ENCODE measurements around the gene MAP2K2.
A peak's percentile ranks its signal among the peaks of the same experiment; 100 is the strongest.
"Not testable (repeated sequence)": the region's sequence is repeated elsewhere in the genome, so short reads cannot be mapped to it uniquely, and the experiment has no call there.

The MAP2K2 gene

DNA sequence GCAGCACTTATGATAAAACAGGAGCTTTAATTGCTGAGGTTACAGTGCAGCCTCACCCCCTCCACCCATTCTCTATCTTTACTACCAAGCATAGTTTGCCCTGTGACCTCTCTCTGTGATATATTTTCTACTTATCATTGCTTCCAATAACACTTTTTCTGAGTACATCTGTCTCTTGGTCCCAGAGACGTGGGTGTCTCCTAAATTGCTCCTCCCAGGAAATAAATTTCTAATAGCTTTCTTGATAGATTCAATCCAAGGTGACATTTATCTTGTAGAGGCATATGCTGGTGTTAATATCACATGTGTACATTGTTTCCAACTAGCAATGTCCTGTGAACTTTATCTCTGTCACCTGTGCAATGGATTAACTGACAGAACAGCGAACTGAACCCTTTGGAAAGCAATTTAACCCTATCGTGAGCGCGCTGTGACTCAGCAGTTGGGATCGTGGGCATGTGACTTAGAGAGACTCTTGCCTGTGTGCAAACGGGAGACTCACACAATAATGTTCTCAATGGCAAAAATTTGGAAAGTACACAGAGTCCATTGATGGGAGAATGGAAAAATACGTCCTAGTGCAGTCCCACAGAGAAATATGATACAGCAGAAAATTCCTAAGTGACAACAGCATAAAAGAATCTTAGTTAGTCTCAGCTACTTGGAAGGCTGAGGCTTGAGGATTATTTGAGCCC is 7.0 kb upstream of the MAP2K2 start:
- ChIA-PET POLR2A (ENCODE audit: low non-redundant PET) (no interaction called here), CTCF (interaction anchor here (0.6 to 0.8 kb wide), 4 partner anchors 9 to 29 kb away, joined by 3 read pairs; no protein-coding TSS in a partner anchor)
- TF ChIP-seq, protein P1, sequence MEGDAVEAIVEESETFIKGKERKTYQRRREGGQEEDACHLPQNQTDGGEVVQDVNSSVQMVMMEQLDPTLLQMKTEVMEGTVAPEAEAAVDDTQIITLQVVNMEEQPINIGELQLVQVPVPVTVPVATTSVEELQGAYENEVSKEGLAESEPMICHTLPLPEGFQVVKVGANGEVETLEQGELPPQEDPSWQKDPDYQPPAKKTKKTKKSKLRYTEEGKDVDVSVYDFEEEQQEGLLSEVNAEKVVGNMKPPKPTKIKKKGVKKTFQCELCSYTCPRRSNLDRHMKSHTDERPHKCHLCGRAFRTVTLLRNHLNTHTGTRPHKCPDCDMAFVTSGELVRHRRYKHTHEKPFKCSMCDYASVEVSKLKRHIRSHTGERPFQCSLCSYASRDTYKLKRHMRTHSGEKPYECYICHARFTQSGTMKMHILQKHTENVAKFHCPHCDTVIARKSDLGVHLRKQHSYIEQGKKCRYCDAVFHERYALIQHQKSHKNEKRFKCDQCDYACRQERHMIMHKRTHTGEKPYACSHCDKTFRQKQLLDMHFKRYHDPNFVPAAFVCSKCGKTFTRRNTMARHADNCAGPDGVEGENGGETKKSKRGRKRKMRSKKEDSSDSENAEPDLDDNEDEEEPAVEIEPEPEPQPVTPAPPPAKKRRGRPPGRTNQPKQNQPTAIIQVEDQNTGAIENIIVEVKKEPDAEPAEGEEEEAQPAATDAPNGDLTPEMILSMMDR (conservative IDR thresholded peaks at IDR 0.05; ENCODE audit: low read depth), result no peak
- DNase-seq (ENCODE audit: low spot score), result peak; percentile 61
- peak overlapping the region; percentile 92 for H3K27ac ChIP-seq

DNA sequence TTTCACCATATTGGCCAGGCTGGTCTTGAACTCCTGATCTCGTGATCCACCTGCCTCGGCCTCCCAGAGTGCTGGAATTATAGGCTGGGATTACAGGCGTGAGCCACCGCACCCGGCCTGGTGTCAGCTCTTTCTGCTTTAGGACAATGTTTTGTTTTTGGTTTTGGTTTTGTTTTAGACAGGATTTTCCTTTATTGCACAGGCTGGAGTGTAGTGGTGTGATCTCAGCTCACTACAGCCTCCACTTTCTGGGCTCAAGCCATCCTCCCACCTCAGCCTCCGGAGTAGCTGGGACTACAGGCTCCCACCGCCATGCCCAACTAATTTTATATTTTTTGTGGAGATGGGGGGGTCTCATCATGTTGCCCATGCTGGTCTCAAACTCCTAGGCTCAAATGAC is 5.1 kb upstream of the MAP2K2 start:
- POLR2A ChIA-PET (ENCODE audit: low non-redundant PET); DNase-seq (ENCODE audit: low spot score): not testable (repeated sequence)
- H3K27ac ChIP-seq, result peak overlapping the region; percentile 45; the same call in 1 of the 2 replicates
- CTCF ChIA-PET, result interaction anchor here (0.7 to 1.8 kb wide), 2 partner anchors 10 to 12 kb away, joined by 3 to 8 read pairs; no protein-coding TSS in a partner anchor

DNA sequence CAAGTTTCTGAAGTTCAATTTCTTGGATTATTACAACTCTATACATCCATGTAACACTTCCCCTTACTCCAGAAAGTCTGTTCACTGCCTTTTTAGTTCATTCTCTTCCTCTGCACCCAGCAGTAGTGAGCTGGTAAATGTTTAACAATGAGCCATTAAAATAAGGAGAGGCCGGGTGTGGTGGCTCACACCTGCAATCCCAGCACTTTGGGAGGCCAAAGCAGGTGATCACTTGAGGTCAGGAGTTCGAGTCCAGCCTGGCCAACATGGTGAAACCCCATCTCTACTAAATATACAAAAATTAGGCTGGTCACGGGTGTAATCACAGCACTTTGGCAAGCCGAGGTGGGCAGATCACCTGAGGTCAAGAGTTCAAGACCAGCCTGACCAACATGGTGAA is 3.4 kb upstream of the MAP2K2 start:
- peak overlapping the region; percentile 50 for H3K27ac ChIP-seq
- CTCF ChIA-PET, result interaction anchor here (0.6 to 1.8 kb wide), 3 partner anchors 12 to 106 kb away, joined by 5 to 8 read pairs (median 5); no protein-coding TSS in a partner anchor
- DNase-seq (ENCODE audit: low spot score); POLR2A ChIA-PET (ENCODE audit: low non-redundant PET): not testable (repeated sequence)

DNA sequence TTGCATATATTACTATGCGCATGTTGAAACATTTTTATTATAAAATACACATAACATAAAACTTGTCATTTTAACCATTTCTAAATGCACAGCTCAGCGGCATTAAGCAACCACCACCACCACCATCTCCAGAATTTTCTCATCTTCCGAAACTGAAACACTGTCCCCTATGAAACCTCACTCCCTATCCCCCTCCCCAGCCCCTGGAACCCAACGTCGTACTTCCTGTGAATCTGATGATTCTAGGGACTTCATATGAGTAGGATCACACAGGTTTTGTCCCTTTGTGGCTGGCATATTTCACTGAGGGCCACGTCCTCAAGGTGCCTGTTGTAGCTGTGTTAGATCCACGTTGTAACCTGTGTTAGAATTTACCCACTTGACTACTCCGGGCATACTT is 716 bp upstream of the MAP2K2 start:
- DNase-seq (ENCODE audit: low spot score), result no peak
- ChIA-PET CTCF (interaction anchor here (1.0 kb wide), 1 partner anchor 15 kb away, joined by 6 read pairs; no protein-coding TSS in a partner anchor), POLR2A (ENCODE audit: low non-redundant PET) (no interaction called here)
- peak overlapping the region; percentile 77 for H3K27ac ChIP-seq
- TF ChIP-seq, protein P1 (conservative IDR thresholded peaks at IDR 0.05; ENCODE audit: low read depth), result no peak

DNA sequence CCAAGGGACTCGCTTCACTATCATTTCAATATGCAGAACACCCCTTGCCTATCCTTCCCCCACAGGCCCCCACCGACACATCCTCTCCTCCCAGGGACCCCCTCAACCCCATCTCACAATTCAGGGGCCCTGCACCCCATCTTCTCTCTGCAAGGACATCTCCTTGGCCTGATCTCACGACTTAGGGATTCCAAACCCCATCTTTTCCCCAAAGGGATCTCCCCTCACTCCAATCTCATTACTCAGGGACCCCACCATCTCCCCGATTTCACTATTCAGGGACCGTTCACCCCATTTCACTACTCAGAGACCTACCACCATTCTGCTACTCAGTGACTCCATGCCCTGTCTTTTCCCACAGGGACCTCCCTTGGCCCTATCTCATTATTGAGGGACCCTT is 1.4 kb downstream of the MAP2K2 start:
- TF ChIP-seq, protein P1 (conservative IDR thresholded peaks at IDR 0.05; ENCODE audit: low read depth), result no peak
- POLR2A ChIA-PET (ENCODE audit: low non-redundant PET), result no interaction called here
- H3K27ac ChIP-seq, result peak overlapping the region; percentile 77
- CTCF ChIA-PET, result no interaction called here
- no peak for DNase-seq (ENCODE audit: low spot score)

DNA sequence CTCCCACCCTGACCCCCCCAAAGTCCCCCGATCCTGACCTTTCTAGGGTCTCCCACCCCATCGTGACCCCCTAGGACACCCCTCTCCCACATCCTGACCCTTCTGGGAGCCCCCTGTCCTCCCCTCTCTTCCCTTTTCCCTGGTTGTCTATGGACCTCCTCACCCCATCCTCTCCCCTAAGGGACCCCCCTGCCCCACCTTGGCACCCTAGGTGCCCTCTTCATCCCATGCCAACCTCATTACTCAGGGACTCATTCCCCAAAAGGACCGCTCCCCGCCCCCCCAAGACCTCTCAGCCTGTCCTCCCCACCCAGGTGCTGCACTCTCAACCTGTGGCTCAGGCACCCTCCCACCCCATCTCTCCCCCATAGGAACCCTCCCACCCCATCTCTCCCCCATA is 2.1 kb downstream of the MAP2K2 start:
- TF ChIP-seq, protein P1 (conservative IDR thresholded peaks at IDR 0.05; ENCODE audit: low read depth), result no peak
- POLR2A ChIA-PET (ENCODE audit: low non-redundant PET), result no interaction called here

DNA sequence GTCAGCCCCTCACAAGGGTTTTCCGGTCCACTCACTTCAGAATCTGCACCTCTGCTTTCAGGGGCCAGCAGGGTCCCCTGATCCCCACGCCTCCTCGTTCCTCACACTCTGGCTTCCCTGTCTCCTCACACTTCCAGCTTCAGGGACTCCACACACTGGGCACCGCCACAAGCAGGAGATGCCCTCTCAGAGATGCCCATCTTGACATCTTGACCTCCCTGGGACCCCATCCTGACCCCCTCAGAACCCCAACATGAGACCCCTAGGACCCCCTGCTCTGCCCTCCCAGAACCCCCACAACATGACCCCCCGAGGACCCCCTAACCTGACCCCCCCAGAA is 2.7 kb downstream of the MAP2K2 start:
- TF ChIP-seq, protein P1 (conservative IDR thresholded peaks at IDR 0.05; ENCODE audit: low read depth), result no peak
- DNase-seq (ENCODE audit: low spot score), result no peak
- H3K27ac ChIP-seq, result peak overlapping the region; percentile 50
- ChIA-PET POLR2A (ENCODE audit: low non-redundant PET) (no interaction called here), CTCF (no interaction called here)

More for the DNA sequence above, 2.1 kb downstream of the MAP2K2 start:
- DNase-seq (ENCODE audit: low spot score), result no peak
- H3K27ac ChIP-seq, result no peak overlapping the region
- CTCF ChIA-PET, result no interaction called here

All from RWPE1 (cell line).